OCI-LY7 (cell line): Measurements from ENCODE around the gene ZNF124. TPM values are rescaled to one million over a fixed set of nuclear protein-coding genes. Genes with fewer than 3 reads are reported as not detected.

Experiments
- BruUV-seq: library from RNA; stranded (reverse); fragments of 400-500 nt; replicated peaks from 2 replicates; lab custom pipeline; 2021; lab: Mats Ljungman, UMichigan
- CTCF ChIA-PET: fragments of 300-600 bp; sonication (Branson Sonifier 250); formaldehyde crosslinking; loops from one replicate; lab custom pipeline; 2022; ENCODE audit warnings: antibody characterized with exemption; ENCODE audit not compliant: unreplicated experiment; lab: Charles Lee
- POLR2A ChIA-PET: fragments of 300-600 bp; sonication (Branson Sonifier 250); formaldehyde crosslinking; loops from one replicate; lab custom pipeline; 2022; ENCODE audit warnings: antibody characterized with exemption; lab: Charles Lee
- DNase-seq: peaks from one replicate; pipeline ENCODE4 v3.0.0-alpha.2; 2015; ENCODE audit warnings: low spot score
- H2AFZ ChIP-seq: fragments of 200-600 bp; sonication (generic), shearing (Covaris generic); 2 replicates; pipeline ENCODE4 v1.6.1; 2014; ENCODE audit warnings: mild to moderate bottlenecking, antibody characterized with exemption, low read length, moderate library complexity
- H3K27ac ChIP-seq: fragments of 200-600 bp; sonication (generic); 2 replicates; pipeline ENCODE4 v1.5.1; 2014; ENCODE audit warnings: mixed run types, low read depth, mild to moderate bottlenecking, moderate library complexity, low read length, inconsistent platforms; ENCODE audit not compliant: poor library complexity, severe bottlenecking
- H3K36me3 ChIP-seq: fragments of 200-600 bp; sonication (generic); 2 replicates; pipeline ENCODE4 v1.6.1; 2014; ENCODE audit warnings: mild to moderate bottlenecking, antibody characterized with exemption, low read length, moderate library complexity, mixed read lengths; ENCODE audit not compliant: insufficient read depth
- H3K4me1 ChIP-seq: fragments of 200-600 bp; sonication (generic); 2 replicates; pipeline ENCODE4 v1.5.1; 2014; ENCODE audit warnings: mild to moderate bottlenecking, low read length; ENCODE audit not compliant: insufficient read depth, poor library complexity, severe bottlenecking
- H3K4me2 ChIP-seq: fragments of 200-600 bp; sonication (generic); 2 replicates; pipeline ENCODE4 v1.6.1; 2014; ENCODE audit warnings: mild to moderate bottlenecking, low read length
- H3K4me3 ChIP-seq: fragments of 200-600 bp; sonication (generic); 2 replicates; pipeline ENCODE4 v1.5.1; 2014; ENCODE audit warnings: mild to moderate bottlenecking, low read depth, low read length; ENCODE audit not compliant: poor library complexity, severe bottlenecking
- H3K79me2 ChIP-seq: fragments of 200-600 bp; sonication (generic); 2 replicates; pipeline ENCODE4 v1.6.1; 2016; ENCODE audit warnings: low read depth, mild to moderate bottlenecking, low read length, moderate library complexity, mixed read lengths; ENCODE audit not compliant: insufficient read depth
- H3K9me2 ChIP-seq: fragments of 200-600 bp; sonication (generic); 2 replicates; pipeline ENCODE4 v1.6.1; 2016; ENCODE audit warnings: mild to moderate bottlenecking, low read length, mixed read lengths; ENCODE audit not compliant: insufficient read depth
- H3K9me3 ChIP-seq: fragments of 200-600 bp; sonication (generic); 2 replicates; pipeline ENCODE4 v1.6.1; 2014; ENCODE audit warnings: mild to moderate bottlenecking, mixed run types, low read length, mixed read lengths
- H4K20me1 ChIP-seq: fragments of 200-600 bp; sonication (generic); 2 replicates; pipeline ENCODE4 v1.6.1; 2014; ENCODE audit warnings: mild to moderate bottlenecking, antibody characterized with exemption, low read length, moderate library complexity, mixed read lengths; ENCODE audit not compliant: insufficient read depth
- EZH2phosphoT487 ChIP-seq: fragments of 200-600 bp; sonication (generic); IDR thresholded peaks from 2 replicates; pipeline ENCODE4 v1.6.1; 2018; ENCODE audit warnings: low read depth, borderline replicate concordance, mild to moderate bottlenecking, mixed run types, antibody characterized with exemption, low read length, moderate library complexity, mixed read lengths
- intact Hi-C: fragments of 100-400 bp; cut with micrococcal nuclease; formaldehyde crosslinking; loops from one replicate; pipeline ENCODE4 v1.10.0; 2022; ENCODE audit not compliant: unreplicated experiment
- total RNA-seq, 2 experiments: library from RNA; depleted of rRNA in 1 of 2; stranded (reverse); fragments of >200 nt in 1 of 2; shearing (Covaris generic) in 1 of 2; gene quantifications; 2 replicates each; pipeline ENCODE4 v1.2.3, GENCODE V29; 2014 to 2022
- TF ChIP-seq, protein P1 (sequence below): fragments of 200-600 bp; sonication (generic); conservative IDR thresholded peaks from 2 replicates; pipeline ENCODE4 v1.5.1; 2014; ENCODE audit warnings: mild to moderate bottlenecking, antibody characterized with exemption, low read length, moderate library complexity, mixed read lengths

Gene ZNF124
- total RNA-seq, 2 experiments from 2014 or later = 29.0 to 33.3 TPM

DNA sequence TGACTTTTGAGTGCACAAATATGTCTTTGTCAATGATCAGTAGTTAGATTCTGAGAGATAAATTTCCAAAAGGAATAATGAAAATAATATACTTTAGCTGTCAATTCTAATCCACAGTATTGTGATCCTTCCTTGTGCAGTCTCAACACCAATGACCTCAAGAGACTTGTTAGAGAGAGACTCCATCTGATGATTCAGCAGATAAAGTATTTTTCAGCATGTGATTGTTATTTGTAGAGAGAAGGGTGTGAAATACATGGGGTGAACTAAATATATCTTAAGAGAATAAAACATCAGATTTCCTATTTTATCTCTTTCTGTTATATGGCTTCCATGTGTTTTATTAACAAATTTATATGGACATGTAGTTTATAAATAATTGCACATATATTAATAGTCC lies 5.9 kb upstream of the ZNF124 start:
- no peak overlapping the region for H3K27ac ChIP-seq

DNA sequence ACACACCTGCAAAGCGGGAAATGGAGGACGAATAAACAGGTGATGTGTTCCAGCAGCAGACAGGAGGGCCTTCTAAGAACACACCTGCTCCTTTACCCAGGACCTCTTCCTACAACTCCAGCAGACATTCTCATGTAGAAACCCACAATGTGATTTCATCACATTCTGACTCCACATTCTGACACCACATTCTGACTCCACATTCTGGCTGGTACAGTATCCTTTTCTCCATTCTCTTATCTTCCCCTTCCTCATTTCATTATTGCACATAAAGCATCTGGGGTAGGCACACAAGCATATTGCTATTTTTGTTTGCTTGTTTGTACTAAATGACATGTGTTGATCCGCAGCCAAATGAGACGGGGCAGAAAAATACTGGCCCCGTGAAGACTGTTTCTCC lies 3.6 kb upstream of the ZNF124 start:
- CTCF ChIA-PET = no interaction called here
- Histone ChIP-seq H3K9me3 (no peaks in the 10 kb centered on the region), H3K4me3 (no peak overlapping the region), H3K4me2 (no peak overlapping the region), H3K9me2 (no peaks in the 10 kb centered on the region), H3K27ac (no peak overlapping the region), H3K36me3 (no peaks in the 10 kb centered on the region), H3K79me2 (peaks cover under 1% of the 10 kb centered on the region; the same call in 1 of the 2 replicates), H2AFZ (no peak overlapping the region), H4K20me1 (no peaks in the 10 kb centered on the region), H3K4me1 (peaks cover 5% of the 10 kb centered on the region)
- intact Hi-C loops = no loop called here
- POLR2A ChIA-PET = no interaction called here
- TF ChIP-seq, protein P1, sequence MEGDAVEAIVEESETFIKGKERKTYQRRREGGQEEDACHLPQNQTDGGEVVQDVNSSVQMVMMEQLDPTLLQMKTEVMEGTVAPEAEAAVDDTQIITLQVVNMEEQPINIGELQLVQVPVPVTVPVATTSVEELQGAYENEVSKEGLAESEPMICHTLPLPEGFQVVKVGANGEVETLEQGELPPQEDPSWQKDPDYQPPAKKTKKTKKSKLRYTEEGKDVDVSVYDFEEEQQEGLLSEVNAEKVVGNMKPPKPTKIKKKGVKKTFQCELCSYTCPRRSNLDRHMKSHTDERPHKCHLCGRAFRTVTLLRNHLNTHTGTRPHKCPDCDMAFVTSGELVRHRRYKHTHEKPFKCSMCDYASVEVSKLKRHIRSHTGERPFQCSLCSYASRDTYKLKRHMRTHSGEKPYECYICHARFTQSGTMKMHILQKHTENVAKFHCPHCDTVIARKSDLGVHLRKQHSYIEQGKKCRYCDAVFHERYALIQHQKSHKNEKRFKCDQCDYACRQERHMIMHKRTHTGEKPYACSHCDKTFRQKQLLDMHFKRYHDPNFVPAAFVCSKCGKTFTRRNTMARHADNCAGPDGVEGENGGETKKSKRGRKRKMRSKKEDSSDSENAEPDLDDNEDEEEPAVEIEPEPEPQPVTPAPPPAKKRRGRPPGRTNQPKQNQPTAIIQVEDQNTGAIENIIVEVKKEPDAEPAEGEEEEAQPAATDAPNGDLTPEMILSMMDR = no peak
- no peak for TF ChIP-seq EZH2phosphoT487
- DNase-seq = no peak
- no TSS peak for BruUV-seq

More for the DNA sequence above, 5.9 kb upstream of the ZNF124 start:
- Histone ChIP-seq H3K4me1 (no peaks in the 10 kb centered on the region), H3K79me2 (no peaks in the 10 kb centered on the region), H3K4me3 (no peak overlapping the region), H3K36me3 (no peaks in the 10 kb centered on the region), H3K4me2 (no peak overlapping the region), H2AFZ (no peak overlapping the region), H3K9me3 (no peaks in the 10 kb centered on the region), H3K9me2 (no peaks in the 10 kb centered on the region), H4K20me1 (no peaks in the 10 kb centered on the region)
- POLR2A ChIA-PET = interaction anchor here (0.5 to 1.9 kb wide), 2 partner anchors 15 to 137 kb away, joined by 4 to 7 read pairs; no protein-coding TSS in a partner anchor
- CTCF ChIA-PET = no interaction called here
- no TSS peak for BruUV-seq
- no peak for DNase-seq
- TF ChIP-seq EZH2phosphoT487 = no peak
- TF ChIP-seq, protein P1 = no peak
- intact Hi-C loops = no loop called here

DNA sequence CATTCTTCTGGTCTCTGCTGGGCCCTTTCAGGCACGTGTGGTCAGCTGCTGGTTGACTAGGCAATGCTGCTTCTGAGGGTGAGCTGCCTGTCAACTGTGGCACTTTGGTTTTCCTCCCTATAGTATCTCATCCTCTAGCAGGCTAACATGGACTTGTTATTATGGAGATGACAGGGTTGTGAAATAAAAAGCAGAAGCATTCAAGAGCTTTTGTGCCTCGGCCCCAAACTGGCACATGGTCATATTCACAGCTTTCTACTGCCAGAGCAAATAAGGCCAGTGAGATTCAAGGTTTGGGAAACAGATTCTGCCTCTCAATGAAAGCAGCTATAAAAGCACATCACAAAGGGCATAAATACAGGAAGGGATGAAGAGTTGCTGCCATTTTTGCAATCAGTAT lies 1.6 kb upstream of the ZNF124 start:
- no peak overlapping the region for H3K4me3 ChIP-seq
- intact Hi-C loops = no loop called here
- DNase-seq = no peak
- no peak overlapping the region for H3K27ac ChIP-seq
- H2AFZ ChIP-seq = no peak overlapping the region
- no TSS peak for BruUV-seq
- H3K4me1 ChIP-seq = peaks cover 5% of the 10 kb centered on the region
- TF ChIP-seq, protein P1 = no peak
- TF ChIP-seq EZH2phosphoT487 = no peak
- ChIA-PET POLR2A (interaction anchor here (0.7 to 0.9 kb wide), 3 partner anchors 10 to 29 kb away, joined by 3 read pairs; no protein-coding TSS in a partner anchor), CTCF (no interaction called here)
- peaks cover 8% of the 10 kb centered on the region for H3K36me3 ChIP-seq
- 0 out of 2 replicates have a peak, but pooled peaks cover 2% of the 10 kb centered on the region for H3K9me3 ChIP-seq
- H3K9me2 ChIP-seq = no peaks in the 10 kb centered on the region
- H3K4me2 ChIP-seq = no peak overlapping the region
- H4K20me1 ChIP-seq = no peaks in the 10 kb centered on the region
- H3K79me2 ChIP-seq = peaks cover 15% of the 10 kb centered on the region
